Hippocampal formation (tissue), 2 donors: Measurements from ENCODE around the gene ATG2A.

Source experiments
- DNase-seq, 2 donors: peaks; one replicate each; lab custom pipeline; 2025; lab: John Stamatoyannopoulos, UW

ATG2A gene

DNA sequence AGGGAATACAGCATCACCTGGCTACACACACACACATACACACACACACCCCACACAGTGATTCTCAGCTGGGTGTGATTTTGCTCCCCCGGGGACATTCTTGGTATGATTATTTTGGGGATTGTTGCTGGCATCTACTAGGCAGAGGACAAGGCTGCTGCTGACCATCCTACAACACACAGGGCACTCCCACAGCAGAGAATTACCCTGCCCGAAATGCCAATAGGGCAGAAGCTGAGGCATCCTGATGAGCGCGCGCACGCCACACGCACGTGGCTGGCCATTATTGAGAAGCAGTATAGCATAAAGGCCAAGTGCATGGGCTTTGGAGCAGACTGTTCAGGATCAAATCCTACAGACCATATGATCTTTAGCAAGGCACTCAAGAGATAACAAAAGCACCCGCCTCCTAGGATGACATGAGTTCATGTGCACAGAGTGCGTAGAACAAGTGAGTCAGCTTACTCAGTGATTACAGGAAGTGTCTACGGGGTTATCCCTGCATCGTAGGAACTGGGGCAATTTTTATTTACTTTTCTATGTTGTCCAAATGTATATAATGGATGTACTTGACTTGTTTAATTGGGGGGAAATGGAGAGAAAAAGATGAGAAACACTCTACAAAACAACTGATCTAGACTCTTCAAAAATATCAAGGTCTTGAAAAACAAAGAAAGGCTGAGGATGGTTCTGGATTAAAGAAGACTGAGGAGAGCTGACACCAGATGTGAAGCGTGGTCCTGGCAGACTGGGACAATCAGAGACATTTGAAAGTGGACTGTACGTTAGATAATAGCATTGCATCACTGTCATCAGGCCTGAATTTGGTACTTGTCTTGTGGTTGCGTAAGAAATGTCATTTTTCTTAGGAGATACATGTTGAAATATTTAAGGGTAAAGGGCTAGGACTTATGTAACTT lies 31.4 kb downstream of the ATG2A start:
- no peak for DNase-seq

DNA sequence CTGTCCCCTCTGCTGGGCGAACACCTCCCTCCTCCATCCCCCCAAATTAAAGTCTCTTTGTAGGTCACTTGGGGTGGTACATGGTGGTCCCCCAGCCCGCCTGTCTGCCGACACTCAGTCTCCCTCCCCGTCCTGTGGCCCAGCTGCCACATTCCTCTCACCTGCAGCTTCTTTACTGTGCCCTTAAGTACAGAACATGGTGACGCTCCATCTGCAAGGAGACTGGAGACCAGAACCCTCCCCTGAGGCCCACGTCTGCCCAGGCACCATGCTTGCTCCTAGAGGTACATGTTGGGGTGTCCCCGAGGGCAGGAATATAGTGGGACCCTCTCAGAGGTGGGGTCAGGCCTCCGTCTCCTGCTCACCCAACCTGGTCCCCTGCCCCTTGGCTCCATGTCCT lies 33.0 kb downstream of the ATG2A start:
- no peak for DNase-seq

DNA sequence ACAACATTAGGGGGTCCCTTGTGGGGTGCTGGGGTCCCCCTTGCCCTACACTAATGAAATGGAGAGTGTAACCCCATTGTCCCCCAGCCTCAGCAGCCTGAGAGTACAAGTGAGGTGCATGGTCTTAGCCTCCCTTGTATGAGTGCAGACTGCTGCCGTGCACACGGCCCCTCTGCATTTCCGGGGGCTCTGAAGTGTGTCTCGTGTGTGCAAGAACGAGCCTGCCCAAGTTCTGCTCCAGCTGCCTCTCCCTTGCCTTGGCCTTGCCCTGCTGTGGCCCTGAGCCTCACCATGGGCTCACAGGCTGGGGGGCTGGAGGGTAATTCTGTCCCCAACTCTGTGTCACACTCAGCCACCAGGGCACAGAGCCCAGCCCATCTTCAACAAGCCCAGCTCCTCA lies 33.4 kb downstream of the ATG2A start:
- DNase-seq: no peak

DNA sequence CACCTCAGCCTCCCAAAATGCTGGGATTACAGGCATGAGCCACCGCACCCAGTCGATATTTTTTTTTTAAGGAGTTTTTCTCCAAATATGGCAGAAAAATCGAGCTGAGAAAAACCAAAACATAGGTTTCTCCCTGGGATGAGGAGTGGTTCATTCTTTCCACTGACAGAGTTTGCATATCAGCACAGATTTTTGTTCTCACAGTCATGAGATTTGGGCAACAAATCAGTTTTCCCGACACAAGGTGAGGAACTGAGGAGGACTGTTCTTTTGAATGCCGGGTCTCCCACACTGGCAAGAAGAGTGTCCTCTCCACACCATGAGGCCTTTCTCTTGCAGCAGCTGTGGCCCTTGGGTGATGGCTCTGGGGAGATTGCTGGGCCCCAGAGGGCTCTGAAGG lies 34.8 kb downstream of the ATG2A start:
- DNase-seq: no peak

DNA sequence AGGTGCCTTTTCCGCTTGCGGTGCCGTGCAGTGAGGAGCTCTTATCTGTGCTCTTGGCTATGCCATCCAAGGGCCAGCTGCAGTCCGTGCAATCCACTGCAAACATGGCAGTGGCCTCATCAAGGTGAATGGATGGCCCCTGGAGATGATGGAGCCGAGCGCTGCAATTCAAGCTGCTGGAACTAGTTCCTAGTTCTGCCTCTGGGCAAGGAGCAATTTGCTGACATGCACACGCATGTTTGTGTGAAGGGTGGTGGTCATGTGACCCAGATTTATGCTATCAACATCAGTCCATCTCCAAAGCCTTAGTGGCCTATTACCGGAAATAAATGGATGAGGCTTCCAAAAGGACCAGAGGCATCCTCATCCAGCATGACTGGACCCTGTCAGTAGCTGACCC lies 35.5 kb downstream of the ATG2A start:
- no peak for DNase-seq

DNA sequence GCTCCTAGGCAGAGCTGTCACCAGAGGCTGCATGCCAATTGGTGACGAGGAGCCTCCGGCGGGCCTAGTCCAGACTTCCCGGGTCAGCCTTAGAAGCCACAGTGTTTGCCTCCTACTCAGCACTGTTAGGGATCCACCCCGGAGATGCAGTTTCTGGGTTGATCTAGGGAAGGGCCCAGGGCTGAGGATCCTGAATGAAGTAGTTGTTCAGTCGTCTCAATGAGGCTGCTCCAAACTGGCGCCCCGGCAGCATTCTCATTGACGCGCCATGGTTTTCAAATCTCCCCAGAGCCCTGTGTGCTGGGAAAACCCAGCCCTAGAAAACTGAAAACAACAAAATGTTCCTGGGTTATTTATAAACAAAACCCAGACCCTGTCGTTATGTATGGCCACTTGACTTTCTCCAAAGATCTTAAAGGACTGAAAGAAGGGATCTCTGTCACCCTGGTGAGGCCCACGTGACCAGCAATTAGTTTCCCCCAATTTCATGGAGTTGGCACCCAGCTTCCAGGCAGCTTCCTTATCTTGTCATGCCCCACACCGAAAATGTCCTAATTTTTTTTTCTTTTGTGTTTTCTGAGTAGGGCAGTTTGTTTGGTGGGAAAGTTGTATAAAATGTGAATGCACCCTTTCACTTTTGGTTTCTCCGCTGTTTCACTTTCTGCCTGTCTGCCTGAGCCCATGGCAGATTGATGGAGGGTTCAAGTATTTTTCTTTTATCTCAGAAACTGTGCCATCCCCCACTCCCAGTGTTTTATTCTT lies 36.6 kb downstream of the ATG2A start:
- peak in 1 of 2 donors; percentile 7 for DNase-seq

DNA sequence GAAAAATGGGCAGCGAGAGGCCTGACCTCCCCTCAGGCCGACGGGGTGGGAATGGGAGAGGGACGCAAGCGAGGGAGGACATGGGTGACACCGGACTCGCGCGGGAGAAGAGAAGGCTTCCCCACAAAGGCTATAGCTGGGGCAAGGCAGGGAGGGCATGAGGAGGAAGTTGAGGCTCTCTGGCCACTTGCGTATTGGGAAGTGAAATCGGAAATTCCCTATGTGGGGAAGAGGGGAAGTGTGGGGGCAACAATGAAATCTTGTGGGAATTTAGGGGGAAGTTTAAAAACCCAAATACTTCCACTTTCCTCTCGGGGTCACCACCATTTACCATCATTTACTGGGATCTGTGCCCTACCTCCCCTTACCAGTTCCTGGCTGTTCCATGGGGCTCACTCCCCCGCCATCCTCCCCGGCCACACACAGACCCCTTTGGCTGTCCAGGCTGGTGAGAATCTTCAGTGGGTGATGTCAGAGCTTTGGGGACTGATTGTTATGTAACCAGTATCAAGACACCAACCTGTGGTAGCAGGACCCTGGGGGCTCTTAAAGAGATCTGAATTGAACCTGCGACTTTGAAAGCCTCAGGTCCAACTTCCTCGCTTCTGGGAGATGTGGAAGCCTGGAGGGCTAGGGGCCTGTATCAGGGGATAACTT lies 37.6 kb downstream of the ATG2A start:
- peak in 1 of 2 donors; percentile 55 for DNase-seq

DNA sequence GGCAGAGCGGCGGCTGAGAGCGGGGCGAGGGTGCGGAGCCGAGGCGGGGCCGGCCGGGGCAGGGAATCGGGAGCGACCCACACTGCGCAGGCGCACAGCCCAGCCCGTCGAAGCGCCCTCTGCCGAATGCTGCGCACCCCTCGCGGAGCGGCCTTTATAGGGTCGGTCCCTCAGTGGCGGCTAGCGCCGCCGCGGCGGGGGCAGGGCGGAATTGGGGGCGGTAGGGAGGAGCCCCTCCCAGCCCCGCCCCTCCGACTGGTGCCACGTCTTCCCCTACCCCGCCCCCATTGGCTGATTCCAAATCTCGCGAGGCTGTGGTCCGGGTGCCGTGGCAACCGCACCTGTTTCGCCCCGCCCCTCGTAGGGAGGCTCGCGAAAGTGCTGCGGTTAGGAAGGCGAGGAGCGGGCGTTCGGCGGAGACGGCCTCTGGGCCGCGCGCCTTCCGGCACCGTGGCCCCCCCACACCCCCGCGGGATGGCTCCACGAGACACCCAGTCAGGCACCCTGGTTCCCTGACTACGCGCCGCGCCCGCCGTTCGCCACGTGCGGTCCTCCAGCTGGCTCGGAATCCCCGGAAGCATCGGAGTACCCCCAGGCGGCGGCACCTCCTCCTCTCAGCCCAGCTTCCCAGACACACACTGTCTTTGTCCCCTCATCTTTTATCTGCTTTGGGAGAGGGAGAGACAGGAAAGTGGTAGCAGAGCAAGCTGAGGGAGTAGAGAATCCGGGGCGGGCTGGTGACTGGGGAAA lies 38.3 kb downstream of the ATG2A start, which contains the start of gene EHD1:
EHD1 (minus strand) TSS at position 128 of the 750 bp plus-strand sequence. CDS start 157 bp downstream, outside the sequence.
- DNase-seq: peak; percentile 98

DNA sequence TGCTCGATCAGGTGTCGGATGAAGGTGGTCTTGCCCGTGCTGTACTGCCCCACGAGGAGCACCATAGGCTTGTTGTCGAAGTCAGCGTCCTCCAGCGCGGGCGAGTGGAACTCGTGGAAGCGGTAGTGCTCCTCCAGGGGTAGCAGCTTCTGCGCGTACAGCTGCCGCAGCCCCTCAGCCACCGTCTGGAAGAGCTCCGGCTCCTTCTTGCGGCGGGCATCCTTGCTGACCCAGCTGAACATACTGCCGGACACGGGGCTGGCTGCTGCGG lies 38.9 kb downstream of the ATG2A start:
- DNase-seq: no peak

DNA sequence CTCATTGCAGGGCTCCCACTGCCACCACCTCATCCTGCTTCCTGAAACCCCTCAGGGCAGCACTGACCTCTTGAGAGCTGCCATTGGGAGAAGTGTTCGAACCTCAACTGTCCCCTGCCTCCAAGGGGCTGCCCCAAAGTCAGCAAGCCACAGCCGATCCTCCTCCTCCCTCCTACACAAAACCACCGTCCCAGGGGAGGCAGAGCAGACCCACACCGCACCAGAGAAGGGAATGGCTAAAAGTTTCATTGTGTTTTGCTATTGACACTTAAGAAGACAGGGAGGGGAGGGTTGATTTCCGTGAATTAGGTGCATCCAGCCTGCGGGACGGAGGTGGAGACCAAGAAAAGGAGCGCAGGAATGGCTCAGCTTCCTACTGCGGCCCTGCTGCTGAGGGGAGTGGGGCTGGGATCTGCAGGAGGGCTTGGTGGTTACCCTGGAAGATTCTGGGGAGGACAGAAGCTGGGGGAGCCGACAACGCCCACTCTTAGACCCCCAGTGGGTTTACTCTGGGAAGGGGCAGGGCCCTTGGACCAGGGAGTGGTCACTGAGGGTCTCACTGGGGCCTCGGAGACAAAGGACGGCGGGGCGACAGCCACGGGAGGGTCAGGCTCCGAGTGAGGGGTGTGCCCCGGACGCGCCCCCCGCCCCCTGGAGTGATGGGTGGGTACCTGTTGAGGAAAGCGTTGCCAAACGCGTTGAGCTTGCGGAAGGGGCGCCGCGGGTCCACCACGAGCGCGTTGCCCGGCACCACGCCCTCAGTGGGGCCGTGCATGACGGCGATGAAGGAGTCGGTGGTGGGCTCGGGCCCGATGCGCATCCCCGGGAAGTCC lies 39.4 kb downstream of the ATG2A start:
- no peak for DNase-seq

DNA sequence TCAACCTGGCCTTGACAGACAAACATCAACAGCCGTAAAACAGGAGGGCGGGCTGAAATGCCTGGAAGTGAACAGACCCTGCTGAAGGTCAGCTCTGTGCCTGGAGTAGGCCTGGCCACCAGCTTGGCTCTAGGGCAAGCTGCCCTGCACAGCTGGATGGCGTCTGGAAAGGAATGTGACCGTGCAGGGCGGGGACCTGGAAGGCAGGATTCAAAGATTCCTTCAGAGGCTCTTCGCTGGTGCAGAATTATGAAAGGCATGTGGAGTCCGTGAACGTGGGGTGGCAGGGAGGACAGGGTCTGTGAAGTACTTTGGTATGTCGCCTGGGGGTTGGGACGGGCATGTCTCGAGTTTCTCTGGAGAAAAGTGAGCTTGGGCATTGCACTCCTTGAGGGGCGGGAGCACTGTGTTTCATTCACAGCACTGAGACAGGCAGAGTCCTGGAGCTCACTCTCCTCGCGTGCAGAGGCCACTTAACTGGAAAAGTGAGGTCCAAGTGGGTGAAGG lies 40.1 kb downstream of the ATG2A start:
- DNase-seq: peak in 1 of 2 donors; percentile 23

DNA sequence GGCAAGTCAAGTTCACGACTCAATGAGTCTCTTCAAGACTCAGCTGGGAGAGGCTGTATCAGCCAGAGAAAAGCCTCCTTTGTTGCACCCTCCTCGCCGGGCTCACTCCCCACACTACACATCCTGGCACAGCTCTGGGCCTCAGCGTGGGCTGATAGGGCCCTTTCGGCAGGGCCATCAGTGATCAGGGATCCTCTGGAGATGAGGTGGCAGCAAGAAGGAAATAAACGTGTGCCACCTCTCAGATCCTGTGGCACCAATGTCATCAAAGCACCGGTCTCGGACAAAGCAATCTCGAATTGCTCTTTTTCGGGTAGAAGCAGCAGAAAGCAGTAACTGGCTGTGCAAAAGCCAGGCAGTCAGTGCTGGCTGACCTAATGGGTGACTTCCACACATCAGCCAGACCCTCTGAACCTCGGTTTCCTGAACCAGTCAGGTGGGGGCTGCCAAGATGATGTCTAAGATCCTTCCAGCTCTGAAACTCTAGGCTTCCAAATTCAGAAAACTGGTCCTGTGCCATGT lies 40.7 kb downstream of the ATG2A start:
- peak; percentile 46 to 54 for DNase-seq

DNA sequence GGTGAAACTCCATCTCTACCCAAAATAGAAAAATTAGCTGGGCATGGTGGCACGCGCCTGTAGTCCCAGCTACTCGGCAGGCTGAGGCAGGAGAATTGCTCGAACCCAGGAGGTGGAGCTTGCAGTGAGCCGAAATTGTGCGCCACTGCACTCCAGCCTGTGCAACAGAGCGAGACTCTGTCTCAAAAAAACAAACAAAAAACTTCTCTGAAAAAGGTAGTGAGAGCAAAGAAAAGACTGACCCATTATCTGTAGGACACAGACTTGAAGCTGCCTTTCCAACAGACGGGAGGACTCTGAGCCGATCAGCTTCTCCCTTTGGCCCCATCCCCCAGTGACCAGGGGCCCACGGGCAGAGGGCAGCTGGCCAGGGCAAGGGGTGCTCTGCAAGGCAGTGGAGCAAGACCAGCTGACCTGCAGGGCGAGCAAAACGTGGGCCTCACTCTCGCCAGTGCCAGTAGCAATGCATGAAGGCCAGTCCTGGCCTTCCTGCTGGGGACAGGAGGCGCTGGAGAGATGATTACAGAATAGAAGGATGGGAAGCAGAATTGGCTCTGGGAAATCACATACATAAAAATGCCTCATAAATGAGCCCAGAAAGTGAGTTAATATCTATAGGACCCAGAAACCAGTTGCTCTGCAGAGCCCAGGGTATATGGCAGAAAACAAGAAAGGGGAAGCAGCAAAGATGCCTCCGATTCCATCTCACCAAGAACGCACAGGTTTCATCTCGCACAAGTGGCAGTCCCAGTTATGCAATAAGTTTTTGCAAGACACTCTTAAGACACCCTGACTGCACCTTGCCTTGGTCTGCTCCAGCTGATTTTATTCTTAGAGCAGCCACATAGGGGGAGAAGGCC lies 41.4 kb downstream of the ATG2A start:
- no peak for DNase-seq

DNA sequence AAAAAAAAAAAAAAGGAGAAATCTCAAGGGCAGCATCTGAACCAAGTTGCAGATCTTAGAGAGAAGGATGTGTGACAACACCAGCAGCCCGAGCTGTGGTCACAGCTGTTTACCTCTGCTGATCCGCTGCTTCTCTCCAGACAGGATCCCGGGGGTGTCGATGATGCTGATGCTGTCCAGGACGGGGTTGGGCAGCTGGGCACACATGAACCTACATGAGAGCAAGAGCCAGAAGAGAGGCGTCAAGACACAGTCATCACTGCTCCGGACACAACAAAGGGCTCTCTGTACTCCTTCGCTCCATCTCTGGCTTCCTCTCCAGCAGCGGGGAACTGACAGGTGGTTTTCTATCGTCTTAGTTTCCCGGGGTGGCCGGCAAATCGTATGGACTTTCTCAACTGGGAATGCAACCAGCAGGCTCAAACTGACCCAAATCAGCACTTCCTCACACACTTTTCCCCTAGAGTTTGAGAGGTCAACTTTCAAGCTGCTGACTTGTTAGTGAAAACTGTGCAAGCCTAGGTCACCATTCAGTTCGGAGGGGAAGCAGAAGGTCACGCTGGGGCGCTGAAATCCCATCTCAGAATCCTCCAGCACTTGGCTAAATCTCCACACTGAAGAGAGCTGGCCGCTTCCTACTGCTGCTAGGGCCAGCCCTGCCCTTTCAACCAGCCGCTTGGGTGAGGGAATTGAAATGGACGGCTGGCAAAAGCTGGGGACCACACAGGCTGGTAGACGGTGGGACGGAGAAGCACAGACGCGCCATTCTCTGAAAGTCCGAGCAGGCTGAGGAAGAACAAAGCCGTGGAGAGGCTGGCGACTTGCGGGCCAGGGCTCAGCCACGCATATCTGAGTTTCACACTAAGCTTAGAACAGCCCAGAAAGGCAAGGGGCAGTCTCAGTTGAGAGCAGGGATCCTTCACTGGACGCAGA lies 42.4 kb downstream of the ATG2A start:
- DNase-seq: peak; percentile 49 to 56

DNA sequence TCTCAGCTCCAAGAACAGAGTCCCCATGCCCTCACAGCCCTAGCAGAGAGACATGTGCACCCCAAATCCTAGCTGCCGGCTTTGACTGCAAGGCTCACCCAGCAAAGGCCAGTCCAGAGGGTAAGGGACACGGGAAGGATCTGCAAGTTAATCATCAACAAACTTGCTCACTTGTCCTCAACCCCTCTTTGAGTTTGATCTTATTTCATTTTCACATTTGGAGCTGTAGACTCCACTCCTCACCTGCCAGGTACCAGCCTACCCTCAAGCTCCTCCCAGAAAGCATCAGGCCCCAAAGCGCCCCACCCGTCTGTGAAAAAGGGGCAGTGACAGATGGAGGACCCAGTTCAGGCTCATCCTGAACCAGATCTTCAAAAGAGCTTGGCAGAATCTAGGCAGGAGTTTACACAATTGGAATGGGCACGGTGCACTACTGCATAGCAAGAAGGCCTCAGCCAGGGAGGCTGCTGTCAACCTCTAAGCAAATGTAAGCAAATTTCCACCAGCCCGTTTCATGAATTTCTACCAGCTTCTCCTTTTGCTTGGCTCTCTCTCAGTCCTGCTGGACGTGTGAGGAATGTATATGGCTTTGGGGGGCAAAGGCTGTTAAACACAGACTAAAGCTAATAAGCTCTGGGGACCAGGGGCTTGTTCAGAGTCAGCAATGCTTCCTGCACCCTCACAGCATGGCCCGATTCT lies 44.1 kb downstream of the ATG2A start:
- DNase-seq: no peak

DNA sequence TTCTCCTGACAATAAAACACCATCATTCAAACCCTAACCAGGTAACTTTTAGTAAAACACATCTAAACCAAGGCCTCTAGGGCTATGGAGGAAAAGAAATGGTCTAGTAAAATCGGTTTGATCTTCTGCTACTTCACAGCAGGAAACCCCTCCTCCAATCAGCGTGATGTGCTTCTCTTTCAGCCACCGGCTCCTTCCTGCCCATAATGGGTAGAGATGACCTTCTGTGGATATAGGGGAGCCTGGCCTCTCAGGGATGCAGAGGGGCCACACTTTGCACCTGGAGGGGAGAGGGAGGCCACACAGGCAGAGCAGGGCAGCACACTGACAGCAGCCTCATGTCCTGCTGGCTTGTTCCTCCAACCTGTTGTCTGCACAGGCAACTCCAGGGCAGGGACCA lies 45.5 kb downstream of the ATG2A start:
- no peak for DNase-seq

DNA sequence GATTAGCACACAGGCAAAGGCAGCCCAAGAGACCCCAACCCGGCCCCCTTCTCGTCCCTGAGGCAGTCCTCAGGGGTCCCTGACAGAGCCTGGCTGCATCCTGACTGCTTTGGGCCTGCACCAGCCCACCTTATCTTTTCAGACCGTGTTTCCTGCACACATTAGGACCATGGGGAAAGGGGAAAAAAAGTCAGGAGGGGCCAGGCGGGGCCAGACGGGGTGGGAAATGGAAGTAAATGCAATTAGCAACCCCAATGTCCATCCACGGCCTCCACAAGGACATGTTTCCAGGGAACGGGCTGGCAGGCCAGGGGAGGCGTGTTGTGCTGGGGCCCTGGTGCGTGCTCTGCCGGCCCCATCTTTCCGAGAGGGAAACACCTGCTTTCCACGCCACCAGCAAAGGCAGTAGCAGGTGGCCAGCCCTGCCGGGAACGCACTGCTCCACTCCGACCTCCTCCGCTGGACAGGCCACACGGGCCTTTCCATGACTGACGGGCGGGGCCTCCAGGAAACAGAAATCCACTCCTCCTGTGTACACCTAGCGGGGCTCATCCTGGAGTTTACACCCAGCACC lies 46.0 kb downstream of the ATG2A start:
- no peak for DNase-seq
